H54 (cell line): ENCODE measurements around the gene CARS1.

Source experiments
- DNase-seq: peaks from one replicate; pipeline ENCODE4 v3.0.0; 2011; ENCODE audit warnings: low spot score, mixed read lengths; ENCODE audit not compliant: insufficient read length
- FAIRE-seq: peaks from 3 replicates; lab custom pipeline; 2011; peaks lifted over from hg19 to GRCh38; lab: Jason Lieb, UNC
- POLR2A ChIP-seq: IDR thresholded peaks from 2 replicates; pipeline ENCODE4 v1.6.1; 2011; ENCODE audit warnings: low read depth, mild to moderate bottlenecking, low read length

Gene CARS1

GRCh38 chr11:3057069-3057963 lies at the start of gene CARS1:
Gene CARS1, minus strand, starts transcription at chr11:3057423. Its CDS starts 56 bp downstream, at chr11:3057367.
- DNase-seq (peak; percentile 94), FAIRE-seq (no peak)
- TF ChIP-seq POLR2A = peak; percentile 83

- FAIRE-seq (no peak), DNase-seq (no peak)
- TF ChIP-seq POLR2A = no peak
Measured at GRCh38 chr11:3105791-3106735, 48.8 kb upstream of the CARS1 start.

- TF ChIP-seq POLR2A = no peak
Measured at GRCh38 chr11:3104961-3105790, 48.0 kb upstream of the CARS1 start.

GRCh38 chr11:3104051-3104714 lies 47.0 kb upstream of the CARS1 start:
- no peak for FAIRE-seq
- no peak for TF ChIP-seq POLR2A
- no peak for DNase-seq

More at GRCh38 chr11:3104961-3105790, 48.0 kb upstream of the CARS1 start:
- no peak for DNase-seq
- no peak for FAIRE-seq

- FAIRE-seq (no peak), DNase-seq (no peak)
- no peak for TF ChIP-seq POLR2A
Measured at GRCh38 chr11:3103076-3103475, 45.9 kb upstream of the CARS1 start.

- DNase-seq = no peak
- no peak for FAIRE-seq
- no peak for TF ChIP-seq POLR2A
Measured at GRCh38 chr11:3102641-3102921, 45.4 kb upstream of the CARS1 start.

GRCh38 chr11:3101921-3102640 lies 44.9 kb upstream of the CARS1 start:
- no peak for DNase-seq
- no peak for FAIRE-seq
- TF ChIP-seq POLR2A = no peak

- no peak for TF ChIP-seq POLR2A
- FAIRE-seq (no peak), DNase-seq (no peak)
Measured at GRCh38 chr11:3099178-3099577, 42.0 kb upstream of the CARS1 start.

GRCh38 chr11:3096909-3097530 lies 39.8 kb upstream of the CARS1 start:
- no peak for FAIRE-seq
- TF ChIP-seq POLR2A = no peak
- no peak for DNase-seq

GRCh38 chr11:3095712-3096361 lies 38.6 kb upstream of the CARS1 start:
- DNase-seq = peak; percentile 92
- FAIRE-seq = no peak
- TF ChIP-seq POLR2A = no peak

GRCh38 chr11:3094223-3094824 lies 37.1 kb upstream of the CARS1 start:
- TF ChIP-seq POLR2A = no peak
- DNase-seq (no peak), FAIRE-seq (no peak)
